BJ (cell line): Measurements from ENCODE around the gene RNF225. TPM values are rescaled to one million over a fixed set of nuclear protein-coding genes. Genes with fewer than 3 reads are reported as not detected.
"Not testable (repeated sequence)": the region's sequence is repeated elsewhere in the genome, so short reads cannot be mapped to it uniquely, and the experiment has no call there.

ENCODE experiments used
- CTCF ChIA-PET: fragments of 350-600 bp; formaldehyde crosslinking; extraction: SDS; loops from one replicate; lab custom pipeline; 2021; ENCODE audit warnings: antibody characterized with exemption, inconsistent platforms; lab: Yijun Ruan, JAX
- POLR2A ChIA-PET: fragments of 300-600 bp; sonication (Branson Sonifier 250); formaldehyde crosslinking; extraction: SDS; loops from one replicate; lab custom pipeline; 2021; ENCODE audit warnings: antibody characterized with exemption; lab: Charles Lee
- DNase-seq: peaks from one replicate; pipeline ENCODE4 v3.0.0-alpha.2; 2011; ENCODE audit warnings: low read depth
- H3K27me3 ChIP-seq: 2 replicates; pipeline ENCODE4 v1.6.0; 2011; ENCODE audit warnings: low read length; ENCODE audit not compliant: control insufficient read depth, insufficient read depth
- H3K36me3 ChIP-seq: 2 replicates; pipeline ENCODE4 v1.5.1; 2011; ENCODE audit warnings: low read length; ENCODE audit not compliant: control insufficient read depth, insufficient read depth
- H3K4me3 ChIP-seq: 2 replicates; pipeline ENCODE4 v1.5.1; 2011; ENCODE audit warnings: low read depth, mild to moderate bottlenecking, control low read depth, low read length
- CTCF ChIP-seq: IDR thresholded peaks from 2 replicates; pipeline ENCODE4 v1.5.1; 2011; ENCODE audit warnings: low read depth, mild to moderate bottlenecking, control low read depth, inconsistent platforms, low read length, moderate library complexity; ENCODE audit not compliant: insufficient read depth
- polyA plus RNA-seq: library from polyadenylated mRNA; depleted of rRNA; stranded (reverse); fragments of >200 nt; gene quantifications from 2 replicates; pipeline ENCODE4 v1.2.3, GENCODE V29; 2011

RNF225 gene
- polyA plus RNA-seq, 1 experiment, result not detected

- ChIA-PET POLR2A (no interaction called here), CTCF (no interaction called here)
- Histone ChIP-seq H3K4me3 (no peak overlapping the region), H3K27me3 (no peaks in the 10 kb centered on the region), H3K36me3 (no peaks in the 10 kb centered on the region)
- DNase-seq, result no peak
- TF ChIP-seq CTCF, result no peak
Measured at GRCh38 chr19:58372311-58373133, 22.9 kb upstream of the RNF225 start.

GRCh38 chr19:58374200-58374599 lies 21.3 kb upstream of the RNF225 start:
- Histone ChIP-seq H3K36me3 (no peaks in the 10 kb centered on the region), H3K4me3 (no peak overlapping the region), H3K27me3 (no peaks in the 10 kb centered on the region)
- no peak for TF ChIP-seq CTCF
- ChIA-PET CTCF (interaction anchor here (0.9 kb wide), 1 partner anchor 12 kb away, joined by 3 read pairs; the partner anchor contains the start of gene ZNF497), POLR2A (no interaction called here)
- no peak for DNase-seq

- H3K36me3 ChIP-seq, DNase-seq, H3K27me3 ChIP-seq, CTCF ChIA-PET, H3K4me3 ChIP-seq, POLR2A ChIA-PET: not testable (repeated sequence)
Measured at GRCh38 chr19:58376724-58377123, 18.7 kb upstream of the RNF225 start.

- no peak for DNase-seq
- CTCF ChIA-PET, result no interaction called here
- Histone ChIP-seq H3K36me3 (no peaks in the 10 kb centered on the region), H3K27me3 (no peaks in the 10 kb centered on the region), H3K4me3 (no peak overlapping the region)
- POLR2A ChIA-PET, result no interaction called here
- TF ChIP-seq CTCF, result no peak
Measured at GRCh38 chr19:58379246-58379645, 16.2 kb upstream of the RNF225 start.

GRCh38 chr19:58380037-58380661 lies 15.3 kb upstream of the RNF225 start:
- Histone ChIP-seq H3K4me3 (peak overlapping the region; percentile 62), H3K36me3 (no peaks in the 10 kb centered on the region), H3K27me3 (no peaks in the 10 kb centered on the region)
- CTCF ChIA-PET, result interaction anchor here (0.6 kb wide), 1 partner anchor 200 kb away, joined by 3 read pairs; no protein-coding TSS in a partner anchor
- no peak for DNase-seq
- TF ChIP-seq CTCF, result no peak
- POLR2A ChIA-PET, result no interaction called here
